Measurements from ENCODE around the gene KLF7. TPM values are rescaled to one million over a fixed set of nuclear protein-coding genes. Genes with fewer than 3 reads are reported as not detected.

Gene KLF7
- total and polyA plus RNA-seq, 7 donors = 1.1 to 13.5 (median 5.4) TPM

- peak; percentile 46 to 91 (median 75) for ATAC-seq
- intact Hi-C loops (cut with DNase I) = loop anchor here in 1 of 2 donors (10.0 kb wide), 1 partner anchor 64 kb away; no protein-coding TSS in a partner anchor
- Histone ChIP-seq H3K27me3 (ENCODE audit: insufficient read depth in 3 of 3, low read length in 2 of 3) (no peaks in the 10 kb centered on the region), H3K9me3 (no peaks in the 10 kb centered on the region), H3K36me3 (ENCODE audit: insufficient read depth in 1 of 2, low read depth in 1 of 2) (no peaks in the 10 kb centered on the region), H3K4me3 (no peak overlapping the region), H3K4me1 (peaks cover 27% of the 10 kb centered on the region), H3K27ac (no peak overlapping the region)
- 45 to 63% (median 58%) methylated on average over 2 of the region's 2 CpGs for WGBS, 3 donors
- DNase-seq = no peak
- no peak for TF ChIP-seq CTCF (IDR thresholded peaks at IDR 0.05)
Measured at GRCh38 chr2:207091176-207091575, 74.6 kb downstream of the KLF7 start.

- H3K36me3 ChIP-seq (ENCODE audit: insufficient read depth in 1 of 2, low read depth in 1 of 2) = no peaks in the 10 kb centered on the region
- no peaks in the 10 kb centered on the region for H3K27me3 ChIP-seq (ENCODE audit: insufficient read depth in 3 of 3, low read length in 2 of 3)
- ATAC-seq = no peak
- H3K4me3 ChIP-seq = no peak overlapping the region
- DNase-seq = no peak
- no peaks in the 10 kb centered on the region for H3K9me3 ChIP-seq
- TF ChIP-seq CTCF (IDR thresholded peaks at IDR 0.05) = no peak
- peaks cover 33% of the 10 kb centered on the region for H3K4me1 ChIP-seq
- intact Hi-C loops (cut with DNase I) = loop anchor here in 1 of 2 donors (10.0 kb wide), 1 partner anchor 64 kb away; no protein-coding TSS in a partner anchor
- 72 to 76% (median 74%) methylated on average over 5 of the region's 5 CpGs for WGBS, 3 donors
- no peak overlapping the region for H3K27ac ChIP-seq
Measured at GRCh38 chr2:207090389-207090788, 75.4 kb downstream of the KLF7 start.

- H3K4me1 ChIP-seq = peaks cover 33% of the 10 kb centered on the region
- intact Hi-C loops (cut with DNase I) = no loop called here
- no peaks in the 10 kb centered on the region for H3K9me3 ChIP-seq
- WGBS, 3 donors = 56 to 66% (median 62%) methylated on average over 3 of the region's 3 CpGs
- H3K27ac ChIP-seq = no peak overlapping the region
- ATAC-seq (no peak), DNase-seq (no peak)
- H3K27me3 ChIP-seq (ENCODE audit: insufficient read depth in 3 of 3, low read length in 2 of 3) = no peaks in the 10 kb centered on the region
- no peak for TF ChIP-seq CTCF (IDR thresholded peaks at IDR 0.05)
- H3K4me3 ChIP-seq = no peak overlapping the region
- H3K36me3 ChIP-seq (ENCODE audit: insufficient read depth in 1 of 2, low read depth in 1 of 2) = peaks cover 0 to 2% of the 10 kb centered on the region in 2 donors
Measured at GRCh38 chr2:207088839-207089238, 76.9 kb downstream of the KLF7 start.

- Histone ChIP-seq H3K27me3 (ENCODE audit: insufficient read depth in 3 of 3, low read length in 2 of 3) (no peaks in the 10 kb centered on the region), H3K36me3 (ENCODE audit: insufficient read depth in 1 of 2, low read depth in 1 of 2) (peaks cover 0 to 4% of the 10 kb centered on the region in 2 donors), H3K4me3 (no peak overlapping the region), H3K4me1 (peaks cover 33% of the 10 kb centered on the region), H3K9me3 (no peaks in the 10 kb centered on the region), H3K27ac (no peak overlapping the region)
- intact Hi-C loops (cut with DNase I) = no loop called here
- ATAC-seq (no peak), DNase-seq (no peak)
- WGBS, 3 donors = 83 to 89% (median 88%) methylated on average over 7 of the region's 7 CpGs
- no peak for TF ChIP-seq CTCF (IDR thresholded peaks at IDR 0.05)
Measured at GRCh38 chr2:207088276-207088675, 77.5 kb downstream of the KLF7 start.

Data from psoas muscle (tissue), 8 donors.